Left forelimb (tissue), 1 donor: ENCODE data around the gene PHAF1.

Experiments used
- DNase-seq: peaks from one replicate; pipeline ENCODE4 v3.0.0-alpha.2; 2018; ENCODE audit warnings: low spot score

The PHAF1 gene

DNA sequence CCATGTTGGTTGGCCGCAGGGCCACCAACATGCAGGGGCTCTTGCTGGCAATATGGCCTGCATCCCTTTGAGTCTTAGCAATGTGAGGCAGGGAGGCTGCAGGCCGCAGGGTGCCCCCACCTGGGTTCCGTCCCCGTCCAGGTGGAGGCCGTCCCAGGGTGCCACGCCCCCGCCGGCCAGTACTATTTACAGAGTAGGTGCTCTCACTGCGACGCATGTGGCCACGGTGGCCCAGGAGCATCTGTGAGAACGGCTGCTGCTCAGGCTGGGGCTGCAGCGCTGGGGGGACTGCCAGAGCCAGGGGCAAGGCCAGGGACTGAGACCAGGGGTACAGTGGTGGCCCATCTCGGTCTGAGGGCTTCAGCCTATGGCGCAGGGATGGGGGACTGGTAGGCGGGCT is 70.4 kb downstream of the PHAF1 start:
- DNase-seq = no peak

DNA sequence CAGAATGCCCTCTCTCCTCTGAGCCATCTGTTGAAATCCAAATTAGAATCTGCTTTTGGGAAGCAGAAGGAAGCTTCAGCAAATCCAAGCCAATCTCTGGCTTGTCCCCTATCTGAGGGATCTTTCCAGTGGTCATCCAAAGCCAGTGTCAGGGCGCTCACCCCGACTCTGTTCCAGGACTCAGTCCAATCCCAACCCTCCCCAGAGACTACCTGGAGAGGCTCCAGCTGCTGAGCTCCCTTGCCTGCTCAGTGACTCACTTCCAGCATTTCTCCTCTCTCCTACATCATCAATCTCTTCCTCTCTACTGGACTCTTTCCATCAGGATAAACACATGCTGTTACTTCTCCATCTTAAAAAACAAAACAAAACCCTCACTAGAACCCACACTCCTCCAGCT is 71.6 kb downstream of the PHAF1 start:
- DNase-seq = no peak

DNA sequence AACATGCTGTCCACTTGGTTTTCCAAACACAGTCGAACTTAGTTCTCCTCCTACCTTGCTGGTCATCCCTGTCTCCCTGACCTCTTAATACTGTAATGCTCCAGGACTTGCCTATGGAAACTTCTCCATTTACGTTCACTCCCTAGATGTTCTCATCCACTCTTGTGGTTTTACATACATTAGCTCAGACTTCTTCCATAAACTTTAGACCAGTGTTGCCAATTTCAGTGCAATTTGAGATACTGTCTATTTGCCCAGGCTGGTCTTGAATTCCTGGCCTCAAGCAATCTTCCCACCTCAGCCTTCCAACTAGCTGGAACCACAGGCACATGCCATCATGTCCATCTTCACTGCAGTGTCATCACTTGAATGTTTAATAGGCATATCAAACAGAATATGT is 72.5 kb downstream of the PHAF1 start:
- DNase-seq = no peak

DNA sequence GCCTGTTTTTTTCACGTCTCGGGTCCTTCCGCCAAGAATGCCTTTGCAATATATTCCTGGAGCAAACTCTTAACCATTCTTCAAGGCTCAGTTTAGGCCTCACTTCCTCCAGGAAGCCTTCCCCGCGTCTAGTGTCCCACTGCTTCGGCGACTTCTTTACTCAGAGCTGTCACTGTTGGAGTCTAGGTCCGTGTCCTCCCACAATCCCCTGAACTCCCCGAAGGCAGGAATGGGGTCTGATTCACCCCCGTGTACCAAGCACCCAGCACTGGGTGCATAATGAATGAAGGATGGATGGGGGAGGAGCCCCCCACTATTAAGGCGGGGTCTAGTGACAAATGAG is 73.5 kb downstream of the PHAF1 start:
- no peak for DNase-seq

DNA sequence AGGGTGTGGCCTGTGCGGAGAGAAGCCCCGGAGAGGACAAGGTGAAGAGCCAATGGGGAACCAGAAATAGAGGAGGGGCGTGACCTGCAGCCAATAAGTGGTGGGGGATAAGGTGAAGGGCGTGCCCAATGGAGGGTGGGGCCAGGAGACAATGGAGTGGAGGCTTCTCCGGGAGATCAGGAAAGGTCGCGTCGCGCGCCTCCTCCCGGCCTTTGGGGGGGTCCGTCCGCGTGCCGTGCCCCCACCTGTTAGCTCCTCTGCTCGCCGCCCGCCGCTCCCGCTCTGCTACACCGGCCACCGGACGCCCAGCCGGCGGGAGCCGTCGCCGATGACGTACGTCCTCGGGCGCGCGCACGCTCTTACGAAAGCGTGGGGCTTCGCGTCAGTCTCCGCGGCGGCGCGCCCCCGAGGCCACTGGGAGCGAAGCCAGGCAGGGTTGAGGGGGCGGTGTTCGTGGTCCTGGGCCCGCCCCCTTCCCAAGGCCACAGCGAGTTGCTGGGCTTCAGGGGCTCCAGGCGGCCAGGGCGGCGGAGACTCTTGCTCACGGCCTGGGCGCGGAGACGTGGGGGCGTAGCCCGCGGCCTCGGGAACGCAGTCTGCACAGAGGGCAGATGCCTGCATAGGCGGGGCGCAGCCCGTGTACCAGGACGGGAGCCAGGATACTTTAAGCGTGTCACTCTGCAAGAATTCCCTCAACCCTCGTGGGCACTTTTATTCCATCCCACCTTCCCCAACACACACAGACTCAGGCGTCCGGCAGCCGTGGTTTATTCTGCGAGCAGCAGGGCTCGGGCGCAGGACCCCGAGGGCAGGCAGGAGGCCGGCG is 74.1 kb downstream of the PHAF1 start, which contains the start of gene MATCAP1:
MATCAP1 (minus strand) TSS at position 337 of the 826 bp plus-strand sequence. CDS start 3,353 bp downstream, outside the sequence.
- DNase-seq = peak; percentile 97

DNA sequence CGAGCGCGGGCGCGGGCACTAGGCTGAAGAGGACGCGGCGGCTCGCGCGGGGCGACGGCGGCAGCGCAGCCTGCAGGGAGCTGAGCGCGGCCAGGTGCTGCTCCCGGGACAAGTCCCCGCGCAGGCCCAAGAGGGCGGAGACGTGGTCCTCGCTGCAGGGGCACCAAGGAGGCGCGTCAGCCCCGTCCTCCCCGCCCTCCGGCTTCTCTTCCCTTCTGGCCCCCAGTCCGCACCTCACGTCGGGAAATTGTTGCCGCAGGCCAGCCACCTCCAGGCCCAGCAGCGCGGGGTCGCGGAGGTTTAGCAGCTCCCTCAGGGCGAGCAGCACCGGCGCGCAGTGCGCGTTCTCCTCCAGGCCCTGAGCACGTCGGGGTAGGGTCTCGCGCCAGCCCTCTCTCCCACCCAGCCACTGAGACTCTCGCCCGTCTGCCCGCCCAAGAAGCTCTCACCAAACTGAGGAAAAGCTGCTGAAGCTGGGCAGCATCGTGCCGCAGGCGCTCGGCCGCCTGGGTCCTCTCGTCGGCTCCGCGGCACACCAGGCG is 74.8 kb downstream of the PHAF1 start:
- no peak for DNase-seq

DNA sequence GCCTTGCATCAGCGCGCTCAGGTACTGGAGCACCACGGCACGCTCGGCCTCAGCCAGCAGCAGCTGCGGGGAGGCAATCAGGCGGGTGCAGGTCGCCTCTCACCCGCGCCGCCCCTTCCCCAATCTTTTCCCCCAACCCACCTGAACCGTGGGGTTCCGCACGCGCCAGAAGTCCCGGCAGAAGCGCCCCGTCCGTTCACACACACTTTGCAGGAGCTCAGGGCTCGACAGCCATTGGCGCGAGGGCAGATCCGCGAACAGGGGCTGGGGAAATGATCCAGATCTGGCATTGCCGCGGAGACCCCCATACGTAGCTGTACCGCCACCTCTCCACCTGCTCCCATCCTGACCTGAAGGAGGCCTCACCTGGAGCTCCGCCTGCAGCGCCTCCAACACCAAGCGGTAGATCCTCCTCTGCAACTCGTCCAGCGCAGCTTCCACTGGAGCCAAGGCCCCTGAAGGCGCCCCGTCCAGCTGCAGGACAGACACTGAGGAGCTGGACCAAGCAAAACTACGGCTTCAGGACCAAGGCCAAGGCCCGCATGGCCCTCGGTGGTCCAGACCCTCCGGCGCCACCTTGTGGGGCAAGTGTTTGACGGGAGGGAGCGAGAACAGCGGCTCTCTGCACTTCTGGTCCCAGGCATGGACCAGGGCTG is 75.4 kb downstream of the PHAF1 start:
- peak; percentile 93 for DNase-seq

DNA sequence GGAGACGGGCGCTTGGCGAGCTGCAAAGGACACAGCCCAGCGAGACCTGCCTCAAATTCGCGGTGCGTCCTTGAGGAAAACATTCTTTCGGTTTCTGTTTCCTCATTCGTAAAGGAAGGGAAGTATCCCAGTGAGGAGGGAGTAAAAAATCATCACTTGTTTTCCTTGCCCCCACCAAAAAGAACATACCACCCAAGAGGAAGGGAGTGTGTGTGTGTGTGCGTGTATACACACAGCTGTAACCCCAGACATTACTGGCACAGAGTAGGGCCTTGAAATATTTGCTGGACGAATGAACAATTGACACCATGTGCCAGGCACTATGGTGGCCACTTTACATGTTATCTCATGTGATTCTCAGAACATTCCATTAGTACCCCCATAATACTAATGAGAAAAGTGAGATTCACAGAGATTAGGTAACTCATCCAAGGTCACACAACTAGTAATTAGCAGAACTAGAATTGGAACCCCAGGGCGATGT is 76.0 kb downstream of the PHAF1 start:
- no peak for DNase-seq

DNA sequence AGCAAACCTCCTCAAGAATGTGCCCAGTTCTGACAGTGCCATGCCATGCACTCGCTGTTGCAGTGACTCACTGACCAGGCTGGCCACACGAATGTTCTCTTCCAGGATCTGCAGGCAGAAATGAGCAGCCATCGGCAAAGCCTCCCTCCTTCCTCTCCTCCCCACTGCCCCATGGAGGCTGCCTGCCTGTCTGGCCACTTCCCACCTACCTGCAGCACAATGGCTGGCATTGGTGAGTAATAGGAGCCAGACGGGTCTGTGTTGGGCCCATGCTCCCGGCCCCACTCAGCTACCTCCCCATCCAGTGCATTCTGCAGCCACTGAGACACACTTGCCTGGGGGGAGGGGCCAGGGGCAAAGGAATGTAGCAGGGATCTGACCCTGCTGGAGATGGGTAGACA is 76.8 kb downstream of the PHAF1 start:
- no peak for DNase-seq

DNA sequence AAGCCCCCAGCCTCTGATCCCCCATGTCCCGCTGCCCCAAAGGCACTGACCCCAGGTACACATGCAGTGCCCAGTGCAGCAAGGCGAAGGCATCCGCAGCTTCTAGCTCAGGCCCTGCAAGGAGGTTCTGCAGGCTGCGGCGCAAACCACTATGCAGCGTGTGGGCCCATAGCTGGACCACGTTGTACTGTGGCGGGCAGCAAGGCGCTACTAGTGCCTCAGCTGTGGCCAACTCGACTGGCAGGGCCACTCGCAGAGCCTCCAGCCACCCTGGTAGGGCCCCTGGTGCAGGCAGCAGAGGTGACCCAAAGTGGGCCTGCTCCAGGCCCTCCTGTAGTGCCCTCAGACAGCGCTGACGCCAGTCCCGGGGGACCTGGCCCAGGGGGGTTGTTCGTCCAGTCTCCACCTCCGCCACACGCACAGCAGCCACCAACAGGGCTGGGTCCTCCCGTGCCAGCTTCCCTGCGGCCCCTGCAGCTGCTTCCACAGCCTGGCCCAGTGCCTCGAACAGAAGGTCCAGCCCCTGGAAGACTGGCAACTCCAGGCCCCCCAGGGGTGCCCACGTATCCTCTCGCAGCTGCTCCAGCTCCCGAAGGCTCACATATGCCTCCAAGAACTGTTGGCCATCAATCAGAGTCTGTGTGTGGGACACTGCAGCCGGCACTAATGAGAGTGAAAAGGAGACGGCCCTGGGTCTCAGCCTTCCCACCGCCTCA is 77.6 kb downstream of the PHAF1 start:
- no peak for DNase-seq

DNA sequence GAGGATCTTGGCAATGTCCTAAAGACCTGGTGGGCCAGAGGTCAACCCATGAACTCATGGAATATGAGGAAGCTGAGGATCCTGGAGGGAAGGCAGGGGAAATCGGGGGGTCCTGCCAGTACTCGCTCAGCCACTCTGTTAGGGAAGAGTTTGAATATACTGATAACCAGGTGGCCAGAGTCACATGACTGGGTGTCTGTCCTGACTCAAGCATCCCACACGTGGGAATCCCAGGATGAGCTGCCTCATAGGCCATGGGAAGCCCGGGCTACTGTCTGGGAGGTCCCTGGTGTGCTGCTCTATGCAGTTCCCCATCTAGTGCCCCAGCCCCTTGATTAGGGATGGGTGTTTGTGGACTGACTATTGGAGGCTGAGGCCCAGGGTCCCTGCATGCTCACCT is 78.6 kb downstream of the PHAF1 start:
- no peak for DNase-seq

DNA sequence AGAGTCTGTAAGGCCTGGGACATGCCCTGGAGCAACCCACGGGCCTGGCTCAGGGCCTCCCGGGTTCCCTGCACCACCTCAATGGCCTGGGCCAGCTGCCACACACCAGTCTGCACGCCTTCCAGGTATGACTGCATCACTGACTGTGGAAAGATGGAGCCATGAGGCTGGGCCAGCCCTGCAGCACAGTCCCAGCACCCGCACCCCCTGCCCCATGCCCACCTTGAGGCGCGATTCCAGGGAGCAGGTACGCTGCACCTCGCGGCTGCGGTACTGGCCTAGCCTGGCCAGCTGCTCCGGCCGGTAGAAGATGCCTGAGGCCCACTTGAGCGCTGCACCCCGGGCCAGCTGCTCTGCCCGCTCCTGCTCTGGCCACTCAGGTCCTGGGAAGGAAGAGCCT is 79.1 kb downstream of the PHAF1 start:
- DNase-seq = no peak

DNA sequence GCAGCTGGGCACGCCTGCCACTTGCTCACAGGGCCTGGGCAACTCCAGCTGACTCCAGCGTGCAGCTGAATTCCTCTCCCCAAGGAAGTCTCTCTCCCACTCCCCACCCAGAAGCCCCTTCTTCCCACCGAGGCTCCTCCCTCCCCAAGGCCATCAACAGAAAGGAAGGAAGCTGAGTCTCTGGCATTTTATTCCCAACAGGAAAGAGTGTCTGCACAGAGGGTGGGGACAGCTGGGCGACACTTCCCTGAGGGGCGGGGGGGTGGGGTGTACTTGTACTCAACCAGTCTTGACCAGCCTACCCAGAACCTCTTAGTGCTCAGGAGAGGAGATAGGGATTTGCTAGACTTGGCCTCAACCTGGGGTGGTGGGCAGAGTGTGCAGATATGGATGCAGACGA is 80.3 kb downstream of the PHAF1 start, which contains the start of gene EXOC3L1:
EXOC3L1 (minus strand) TSS at position 96 of the 400 bp plus-strand sequence. CDS start 460 bp downstream, outside the sequence.
- DNase-seq = no peak

DNA sequence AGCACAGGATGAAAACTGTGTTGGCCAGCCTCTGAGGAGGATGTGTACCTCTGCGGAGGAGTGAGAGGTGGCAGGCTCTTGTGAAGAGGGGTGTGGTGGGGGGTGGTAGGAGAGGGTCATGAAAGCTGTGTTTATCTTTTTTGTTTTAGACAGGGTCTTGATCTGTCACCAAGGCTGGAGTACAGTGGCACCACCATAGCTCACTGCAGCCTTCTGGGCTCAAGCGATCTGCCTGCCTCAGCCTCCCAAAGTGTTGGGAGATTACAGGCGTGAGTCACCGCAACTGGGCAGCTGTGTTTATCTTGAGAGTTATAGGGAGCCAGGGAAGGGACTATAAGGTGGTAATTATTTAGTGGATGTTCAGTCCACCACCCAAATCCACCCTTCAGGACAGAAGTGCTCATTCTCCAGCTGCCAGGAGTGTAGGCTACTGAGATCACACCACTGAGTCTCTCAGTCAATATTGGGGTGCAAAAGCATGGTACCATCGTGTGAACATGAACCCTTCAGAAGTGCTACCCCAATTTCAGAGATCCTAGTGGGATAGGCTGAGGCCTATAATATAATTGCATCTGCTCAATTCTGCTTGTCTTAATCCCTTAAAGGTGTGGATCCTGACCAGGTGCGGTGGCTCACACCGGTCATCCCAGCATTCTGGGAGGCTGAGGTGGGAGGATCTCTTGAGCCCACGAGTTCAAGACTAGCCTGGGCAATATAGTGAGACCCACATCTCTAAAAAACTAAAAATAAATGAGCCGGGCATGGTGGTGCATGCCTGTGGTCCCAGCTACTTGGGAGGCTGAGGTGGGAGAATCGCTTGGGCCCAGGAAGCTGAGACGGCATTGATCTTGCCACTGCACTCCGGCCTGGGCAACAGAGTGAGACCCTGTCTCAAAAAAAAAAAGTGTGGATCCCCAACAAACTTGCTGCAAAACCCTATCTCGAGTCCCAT is 81.0 kb downstream of the PHAF1 start:
- no peak for DNase-seq

DNA sequence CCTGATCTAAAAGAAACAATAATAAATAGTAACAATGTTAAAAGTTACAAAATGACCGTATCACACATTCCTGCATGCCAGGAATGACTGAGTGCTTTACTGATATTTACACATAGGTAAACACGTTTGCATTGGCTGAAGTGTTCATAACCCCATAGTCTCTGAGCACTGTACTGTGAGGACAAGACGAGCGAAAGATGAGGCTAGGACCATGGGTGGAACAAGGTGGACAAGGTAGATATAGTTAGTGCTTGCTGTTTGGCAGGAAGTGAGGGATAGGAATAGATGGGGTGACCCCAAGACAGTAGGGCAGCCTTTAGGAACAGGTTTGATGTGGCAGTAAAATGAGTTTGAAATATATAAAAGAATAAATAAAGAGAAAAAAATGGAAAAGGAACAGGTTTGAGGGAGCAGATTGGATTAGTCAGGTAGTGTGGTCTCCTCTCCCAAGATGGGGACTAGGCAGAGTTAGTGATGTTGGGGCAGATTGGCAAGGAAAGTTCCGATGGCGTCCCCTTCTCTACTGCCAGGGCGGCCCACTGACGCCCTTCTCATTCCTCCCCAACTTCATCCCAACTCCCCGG is 81.8 kb downstream of the PHAF1 start:
- DNase-seq = no peak

DNA sequence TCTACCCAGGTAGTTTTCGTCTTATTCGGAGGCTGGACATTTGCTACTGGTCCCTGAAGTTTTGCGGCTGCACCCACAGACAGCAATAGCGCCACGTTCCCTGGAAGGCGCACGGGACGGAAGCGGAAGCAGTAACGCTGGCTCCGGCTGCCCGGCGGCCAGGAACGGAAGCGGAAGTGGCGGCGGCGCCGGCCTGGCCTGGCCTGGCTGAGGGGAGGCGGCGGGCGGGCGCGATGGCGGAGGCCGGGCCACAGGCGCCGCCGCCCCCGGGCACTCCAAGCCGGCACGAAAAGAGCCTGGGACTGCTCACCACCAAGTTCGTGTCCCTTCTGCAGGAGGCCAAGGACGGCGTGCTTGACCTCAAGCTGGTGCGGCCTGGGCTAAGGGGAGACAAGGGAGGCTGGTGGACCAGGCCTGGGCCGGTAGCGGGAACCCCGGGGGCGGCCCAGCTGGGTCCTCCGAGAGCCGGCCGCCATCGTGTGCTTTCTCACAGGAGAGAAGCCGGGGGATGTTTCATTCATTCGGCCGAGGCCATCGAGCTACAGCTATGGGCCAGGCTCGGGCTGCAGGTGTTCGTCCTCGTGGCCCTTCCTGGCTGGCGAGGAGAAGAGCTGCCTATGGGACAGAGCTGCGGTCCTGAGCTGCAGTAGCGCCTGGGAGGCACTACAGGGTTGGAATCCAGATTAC is 82.4 kb downstream of the PHAF1 start, which contains the start of gene E2F4:
E2F4 (plus strand) TSS at position 161 of the 687 bp plus-strand sequence; CDS start at position 234, 73 bp downstream.
- DNase-seq = peak; percentile 93

DNA sequence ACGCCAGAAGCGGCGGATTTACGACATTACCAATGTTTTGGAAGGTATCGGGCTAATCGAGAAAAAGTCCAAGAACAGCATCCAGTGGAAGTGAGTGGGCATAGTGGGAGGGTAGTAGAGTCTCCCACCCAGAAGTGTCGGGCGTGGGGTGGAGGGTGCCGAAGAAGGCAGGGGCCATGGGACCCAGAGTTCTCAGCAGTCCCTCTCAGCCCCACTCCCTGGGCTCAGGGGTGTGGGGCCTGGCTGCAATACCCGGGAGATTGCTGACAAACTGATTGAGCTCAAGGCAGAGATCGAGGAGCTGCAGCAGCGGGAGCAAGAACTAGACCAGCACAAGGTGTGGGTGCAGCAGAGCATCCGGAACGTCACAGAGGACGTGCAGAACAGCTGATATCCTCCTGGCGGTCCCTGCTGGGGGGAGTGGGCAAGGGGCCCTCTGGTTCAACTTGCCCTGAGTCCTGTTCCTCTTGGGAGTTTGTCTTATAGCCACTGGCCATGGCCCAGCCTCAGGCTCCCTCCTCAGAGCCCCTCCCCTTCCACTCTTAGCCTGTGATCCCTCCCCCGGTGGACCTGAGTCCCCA is 83.1 kb downstream of the PHAF1 start:
- DNase-seq = no peak

DNA sequence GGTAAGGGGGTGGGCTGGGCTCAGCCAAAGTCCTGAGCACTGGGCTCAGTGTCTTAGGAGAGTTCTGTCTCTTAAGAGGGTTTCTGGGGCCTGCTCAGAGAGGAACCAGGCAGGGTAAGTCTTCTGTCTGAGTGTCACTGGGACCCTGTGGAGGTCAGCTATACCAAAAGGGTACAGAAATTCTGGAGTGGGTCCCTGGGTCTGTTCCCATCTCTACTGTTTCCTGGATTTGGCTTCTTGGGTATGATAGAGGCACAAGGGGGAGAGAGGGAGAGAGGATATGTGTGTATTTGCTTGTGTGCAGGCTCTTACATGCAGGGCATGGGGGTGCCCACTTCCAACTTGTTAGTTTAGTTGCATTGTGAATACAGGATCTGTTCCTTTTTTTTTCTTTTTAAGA is 83.8 kb downstream of the PHAF1 start:
- DNase-seq = no peak

DNA sequence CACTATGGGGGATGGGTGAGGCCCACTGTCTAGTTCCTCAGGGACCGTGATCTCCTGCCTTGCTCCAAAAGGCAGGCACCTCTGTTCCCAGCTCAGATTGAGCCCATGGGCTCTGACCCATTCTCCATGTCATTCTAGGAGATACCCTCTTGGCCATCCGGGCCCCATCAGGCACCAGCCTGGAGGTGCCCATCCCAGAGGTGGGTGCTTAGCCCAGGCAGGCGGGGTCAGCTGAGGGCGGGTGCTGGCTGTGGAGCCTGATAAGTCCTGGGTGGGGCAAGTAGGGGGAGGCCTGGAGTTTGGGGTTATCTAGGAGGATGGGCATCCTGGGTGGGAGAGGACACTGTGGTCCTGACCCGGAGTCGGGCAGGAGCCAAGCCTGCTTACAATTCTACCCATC is 84.5 kb downstream of the PHAF1 start:
- DNase-seq = no peak

DNA sequence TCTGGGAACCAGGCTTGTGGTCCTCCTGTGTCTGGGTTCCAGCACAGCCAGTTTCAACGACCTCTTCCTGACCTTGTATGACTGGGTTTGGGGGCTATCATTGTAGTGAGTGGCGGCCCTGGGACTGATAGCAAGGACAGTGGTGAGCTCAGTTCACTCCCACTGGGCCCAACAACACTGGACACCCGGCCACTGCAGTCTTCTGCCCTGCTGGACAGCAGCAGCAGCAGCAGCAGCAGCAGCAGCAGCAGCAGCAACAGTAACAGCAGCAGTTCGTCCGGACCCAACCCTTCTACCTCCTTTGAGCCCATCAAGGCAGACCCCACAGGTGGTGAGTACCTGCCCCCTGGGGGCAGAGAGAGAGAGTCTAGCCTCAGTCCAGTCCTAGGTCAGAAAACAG is 85.9 kb downstream of the PHAF1 start:
- no peak for DNase-seq
